ENCODE results near the gene ZNF652.

ZNF652 gene

DNA sequence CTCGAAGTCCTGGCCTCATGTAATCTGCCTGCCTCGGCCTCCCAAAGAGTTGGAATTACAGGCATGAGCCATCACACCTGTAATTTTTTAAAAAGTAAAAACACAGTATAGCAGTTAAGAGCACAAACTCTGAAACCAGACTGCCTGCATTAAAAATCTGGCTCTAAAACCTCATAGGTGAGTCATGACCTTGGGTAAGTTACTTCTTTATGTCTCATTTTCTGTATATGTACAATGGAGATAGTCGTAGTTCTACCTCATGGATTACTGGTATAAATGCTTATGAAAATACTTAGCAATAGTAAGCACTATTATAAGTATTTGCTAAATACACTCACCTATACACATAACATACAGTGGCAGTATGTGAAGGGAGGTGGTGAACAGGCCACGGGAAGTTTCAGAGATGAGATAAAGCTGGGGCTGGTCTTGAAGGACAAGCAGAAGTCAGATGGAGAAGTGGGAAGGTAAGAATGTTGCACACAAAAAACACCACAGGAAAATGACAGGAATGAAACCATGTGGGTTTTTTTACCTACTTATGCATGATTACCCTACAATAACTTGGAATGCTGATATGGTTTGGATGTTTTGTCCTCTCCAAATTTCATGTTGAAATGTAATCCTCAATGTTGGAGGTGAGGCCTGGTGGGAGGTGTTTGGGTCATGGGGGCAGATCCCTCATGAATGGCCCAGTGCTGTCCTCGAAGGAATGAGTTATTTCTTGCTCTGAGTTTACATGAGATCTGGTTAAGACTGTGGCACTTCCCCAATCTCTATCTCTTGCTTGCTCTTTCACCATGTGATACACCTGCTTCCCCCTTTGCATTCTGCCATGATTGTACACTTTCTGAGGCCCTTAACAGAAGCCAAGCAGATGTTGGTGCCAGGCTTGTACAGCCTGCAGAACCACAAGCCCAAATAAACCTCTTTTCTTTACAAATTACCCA lies 33.9 kb downstream of the ZNF652 start:
- Mint-ChIP-seq H3K27ac (peak overlapping the region; percentile 58), H3K9me3 (no peaks in the 10 kb centered on the region), H3K4me3 (no peak overlapping the region), H3K4me1 (ENCODE audit: low read depth) (peaks cover 37% of the 10 kb centered on the region), H3K36me3 (ENCODE audit: low read depth) (peaks cover 2% of the 10 kb centered on the region), H3K27me3 (ENCODE audit: low read depth) (no peaks in the 10 kb centered on the region)

GRCh38 chr17:49325980-49326379 lies 36.1 kb downstream of the ZNF652 start:
- peaks cover 40% of the 10 kb centered on the region for H3K4me1 Mint-ChIP-seq (ENCODE audit: low read depth)
- H3K36me3 Mint-ChIP-seq (ENCODE audit: low read depth) = peaks cover 2% of the 10 kb centered on the region
- no peak overlapping the region for H3K27ac Mint-ChIP-seq

GRCh38 chr17:49318435-49318965 lies 43.5 kb downstream of the ZNF652 start:
- no peak overlapping the region for H3K27ac Mint-ChIP-seq
- H3K36me3 Mint-ChIP-seq (ENCODE audit: low read depth) = peaks cover 14% of the 10 kb centered on the region
- H3K27me3 Mint-ChIP-seq (ENCODE audit: low read depth) = no peaks in the 10 kb centered on the region
- H3K4me1 Mint-ChIP-seq (ENCODE audit: low read depth) = peaks cover 31% of the 10 kb centered on the region
- H3K4me3 Mint-ChIP-seq = no peak overlapping the region
- no peaks in the 10 kb centered on the region for H3K9me3 Mint-ChIP-seq

More at GRCh38 chr17:49325980-49326379, 36.1 kb downstream of the ZNF652 start:
- no peaks in the 10 kb centered on the region for H3K9me3 Mint-ChIP-seq
- H3K4me3 Mint-ChIP-seq = no peak overlapping the region
- H3K27me3 Mint-ChIP-seq (ENCODE audit: low read depth) = no peaks in the 10 kb centered on the region

- H3K4me3 Mint-ChIP-seq = no peak overlapping the region
- H3K36me3 Mint-ChIP-seq (ENCODE audit: low read depth) = peaks cover 12% of the 10 kb centered on the region
Measured at GRCh38 chr17:49316889-49317675, 45.0 kb downstream of the ZNF652 start.

DNA sequence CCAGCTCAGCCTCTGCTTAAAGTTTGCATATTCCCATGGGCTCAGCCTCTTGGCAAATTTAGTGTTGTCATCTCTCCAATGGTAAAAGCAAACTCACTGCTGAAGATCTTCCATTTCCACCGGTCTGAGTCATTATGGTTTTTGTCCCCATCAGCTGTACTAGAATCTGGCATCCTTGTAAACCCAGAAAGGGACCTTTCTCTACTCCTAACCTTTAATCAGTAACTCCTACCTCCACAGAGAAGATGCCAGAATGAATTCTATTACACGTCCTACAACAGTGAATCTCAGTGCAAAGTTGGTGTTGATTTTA lies 45.8 kb downstream of the ZNF652 start:
- Mint-ChIP-seq H3K9me3 (no peaks in the 10 kb centered on the region), H3K4me3 (no peak overlapping the region), H3K4me1 (ENCODE audit: low read depth) (peaks cover 24% of the 10 kb centered on the region), H3K27ac (peak overlapping the region; percentile 10), H3K27me3 (ENCODE audit: low read depth) (no peaks in the 10 kb centered on the region), H3K36me3 (ENCODE audit: low read depth) (peaks cover 12% of the 10 kb centered on the region)

More at GRCh38 chr17:49316889-49317675, 45.0 kb downstream of the ZNF652 start:
- H3K27me3 Mint-ChIP-seq (ENCODE audit: low read depth) = no peaks in the 10 kb centered on the region
- H3K9me3 Mint-ChIP-seq = no peaks in the 10 kb centered on the region
- no peak overlapping the region for H3K27ac Mint-ChIP-seq
- H3K4me1 Mint-ChIP-seq (ENCODE audit: low read depth) = peaks cover 24% of the 10 kb centered on the region

DNA sequence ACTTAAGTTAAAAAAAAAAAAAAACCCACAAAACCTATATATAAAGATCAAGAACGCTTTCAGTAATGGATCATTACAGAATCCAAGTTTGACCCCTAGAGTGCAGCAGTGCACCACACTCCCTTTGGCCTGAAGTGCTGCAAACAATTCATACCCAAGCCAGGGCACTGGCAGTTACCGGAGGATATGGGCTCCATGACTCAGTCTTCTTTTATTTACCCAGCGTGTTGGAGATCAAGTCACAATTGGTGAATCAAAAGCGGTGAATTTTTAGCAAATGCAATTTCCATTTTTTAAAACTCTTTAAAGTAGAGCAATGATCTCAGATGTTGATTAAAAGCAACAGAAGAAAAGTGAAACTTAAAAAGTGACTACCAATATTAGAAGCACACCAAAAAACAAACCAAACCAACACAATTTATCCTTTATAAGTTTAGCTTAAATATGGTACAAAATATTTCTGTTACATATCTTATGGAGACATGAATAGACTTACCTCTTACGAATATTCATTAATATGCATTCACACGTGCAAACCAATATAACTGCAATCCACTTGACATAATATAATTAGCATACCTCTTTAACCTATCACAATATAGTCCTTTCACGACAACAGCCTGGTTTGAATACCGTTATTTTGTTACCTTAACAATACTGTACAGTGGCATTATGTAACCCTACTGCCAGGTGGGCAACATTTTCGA lies 46.3 kb downstream of the ZNF652 start:
- no peaks in the 10 kb centered on the region for H3K27me3 Mint-ChIP-seq (ENCODE audit: low read depth)
- peak overlapping the region; percentile 54 for H3K27ac Mint-ChIP-seq
- H3K36me3 Mint-ChIP-seq (ENCODE audit: low read depth) = peaks cover 14% of the 10 kb centered on the region
- peak overlapping the region; percentile 47 for H3K4me3 Mint-ChIP-seq
- peaks cover 24% of the 10 kb centered on the region for H3K4me1 Mint-ChIP-seq (ENCODE audit: low read depth)
- H3K9me3 Mint-ChIP-seq = no peaks in the 10 kb centered on the region

DNA sequence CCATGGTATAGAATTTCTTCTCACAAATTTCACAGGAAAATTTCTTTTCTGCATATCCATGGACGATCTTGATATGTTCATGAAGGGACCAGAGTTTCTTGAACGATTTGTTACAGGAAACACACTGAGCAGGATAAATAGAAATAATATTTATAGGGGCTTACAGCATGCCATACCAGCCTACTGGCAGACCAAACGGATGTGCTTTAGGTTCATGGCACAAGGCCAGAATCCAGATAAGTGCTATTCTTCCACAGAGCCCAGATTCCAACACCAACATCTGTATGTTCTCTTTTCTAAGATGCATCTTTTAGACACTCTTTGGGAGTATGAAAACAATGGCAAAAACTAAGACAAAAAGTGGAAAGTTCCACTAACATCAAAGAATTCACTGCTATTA lies 49.3 kb downstream of the ZNF652 start:
- Mint-ChIP-seq H3K4me3 (no peak overlapping the region), H3K4me1 (ENCODE audit: low read depth) (peaks cover 20% of the 10 kb centered on the region), H3K27ac (no peak overlapping the region), H3K9me3 (no peaks in the 10 kb centered on the region), H3K36me3 (ENCODE audit: low read depth) (peaks cover 11% of the 10 kb centered on the region), H3K27me3 (ENCODE audit: low read depth) (no peaks in the 10 kb centered on the region)

DNA sequence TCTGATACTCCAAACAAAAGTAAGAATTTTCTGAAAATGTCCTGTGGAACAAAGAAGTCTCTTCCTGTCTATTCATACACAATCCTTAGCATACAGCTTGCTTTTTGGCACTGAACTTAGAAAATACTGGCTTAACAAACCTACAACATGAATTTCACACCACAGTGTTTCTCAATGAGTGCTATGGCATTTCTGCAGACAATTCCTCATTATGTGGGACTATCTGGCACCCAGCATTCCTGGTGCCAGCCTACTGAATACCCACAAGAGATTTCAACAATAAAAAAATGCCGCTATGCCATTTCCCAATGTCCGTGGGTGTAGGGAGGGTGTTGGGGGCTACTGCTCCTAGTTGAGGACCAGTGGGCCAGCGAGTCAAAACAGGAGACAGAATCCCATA lies 62.1 kb downstream of the ZNF652 start:
- Mint-ChIP-seq H3K27ac (no peak overlapping the region), H3K9me3 (no peaks in the 10 kb centered on the region), H3K4me3 (no peak overlapping the region), H3K4me1 (ENCODE audit: low read depth) (no peaks in the 10 kb centered on the region), H3K36me3 (ENCODE audit: low read depth) (peaks cover 16% of the 10 kb centered on the region), H3K27me3 (ENCODE audit: low read depth) (no peaks in the 10 kb centered on the region)

- Mint-ChIP-seq H3K27ac (no peak overlapping the region), H3K27me3 (ENCODE audit: low read depth) (no peaks in the 10 kb centered on the region), H3K4me3 (no peak overlapping the region), H3K9me3 (no peaks in the 10 kb centered on the region), H3K36me3 (ENCODE audit: low read depth) (peaks cover 16% of the 10 kb centered on the region), H3K4me1 (ENCODE audit: low read depth) (peaks cover 1% of the 10 kb centered on the region)
Measured at GRCh38 chr17:49298371-49298976, 63.6 kb downstream of the ZNF652 start.

DNA sequence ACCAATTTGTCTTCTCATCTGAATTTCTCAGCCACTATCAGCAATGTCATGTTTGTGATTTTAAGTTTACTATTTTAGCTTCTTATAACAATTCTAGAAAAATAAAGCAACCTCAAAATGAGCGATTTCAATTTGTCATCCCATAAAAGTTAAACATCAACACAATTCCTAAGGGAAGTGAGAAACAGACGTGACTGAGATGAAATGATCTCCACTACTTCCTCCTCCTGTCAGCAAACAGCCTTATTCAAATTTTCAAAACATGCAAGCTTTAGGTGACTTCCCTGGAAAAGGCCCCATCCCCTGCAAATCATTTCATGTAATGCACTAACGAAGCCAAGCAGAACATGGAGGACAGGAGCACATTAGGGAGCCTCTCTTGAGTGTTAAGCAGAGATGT lies 64.9 kb downstream of the ZNF652 start:
- peaks cover 15% of the 10 kb centered on the region for H3K36me3 Mint-ChIP-seq (ENCODE audit: low read depth)
- no peaks in the 10 kb centered on the region for H3K9me3 Mint-ChIP-seq
- H3K27ac Mint-ChIP-seq = no peak overlapping the region

GRCh38 chr17:49294122-49294521 lies 67.9 kb downstream of the ZNF652 start:
- peaks cover 1% of the 10 kb centered on the region for H3K4me1 Mint-ChIP-seq (ENCODE audit: low read depth)
- no peak overlapping the region for H3K27ac Mint-ChIP-seq
- no peaks in the 10 kb centered on the region for H3K9me3 Mint-ChIP-seq
- H3K27me3 Mint-ChIP-seq (ENCODE audit: low read depth) = no peaks in the 10 kb centered on the region
- H3K36me3 Mint-ChIP-seq (ENCODE audit: low read depth) = peaks cover 18% of the 10 kb centered on the region
- H3K4me3 Mint-ChIP-seq = no peak overlapping the region

More for the DNA sequence above, 64.9 kb downstream of the ZNF652 start:
- Mint-ChIP-seq H3K4me1 (ENCODE audit: low read depth) (peaks cover 1% of the 10 kb centered on the region), H3K4me3 (no peak overlapping the region), H3K27me3 (ENCODE audit: low read depth) (no peaks in the 10 kb centered on the region)

DNA sequence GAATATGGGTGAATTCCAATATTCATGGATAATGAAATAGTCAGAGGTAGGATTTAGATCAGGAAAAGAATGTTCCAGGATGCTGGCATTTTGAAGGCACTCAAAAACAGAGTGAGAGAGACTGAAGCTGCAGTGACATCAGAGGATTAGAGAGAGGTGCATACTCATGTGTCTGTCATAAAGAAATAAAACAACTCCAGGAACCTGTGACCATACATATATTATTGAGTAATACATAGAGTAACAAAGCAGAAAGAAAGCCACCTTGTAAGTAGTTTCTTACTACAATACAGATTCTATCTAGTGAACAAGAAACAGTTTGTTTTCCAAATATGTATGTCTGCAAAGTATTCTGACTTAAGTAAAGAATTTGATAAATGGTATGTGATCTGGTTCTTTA lies 69.1 kb downstream of the ZNF652 start:
- Mint-ChIP-seq H3K9me3 (no peaks in the 10 kb centered on the region), H3K4me3 (no peak overlapping the region), H3K27me3 (ENCODE audit: low read depth) (no peaks in the 10 kb centered on the region), H3K36me3 (ENCODE audit: low read depth) (peaks cover 6% of the 10 kb centered on the region), H3K4me1 (ENCODE audit: low read depth) (peaks cover 1% of the 10 kb centered on the region), H3K27ac (no peak overlapping the region)

DNA sequence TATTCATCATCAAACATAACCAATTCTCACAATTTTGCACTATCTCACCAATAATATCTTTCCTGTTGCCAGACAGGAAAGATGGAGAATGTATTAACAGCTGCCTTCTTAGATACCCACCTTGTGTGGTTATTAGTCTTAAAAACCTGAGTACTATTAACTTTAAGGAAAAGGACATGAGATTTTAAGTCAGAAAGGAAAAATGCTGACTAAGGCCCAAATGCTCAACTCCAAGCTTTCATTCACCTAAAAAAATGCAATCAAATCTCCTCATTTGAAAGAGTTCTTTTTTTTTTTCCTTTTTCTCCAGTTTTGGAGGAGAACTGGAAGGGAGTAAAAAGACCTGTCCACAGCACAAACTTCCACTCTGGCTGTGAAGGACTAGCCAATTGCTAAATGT lies 70.1 kb downstream of the ZNF652 start:
- Mint-ChIP-seq H3K27ac (no peak overlapping the region), H3K36me3 (ENCODE audit: low read depth) (peaks cover 6% of the 10 kb centered on the region), H3K4me1 (ENCODE audit: low read depth) (peaks cover 1% of the 10 kb centered on the region), H3K4me3 (no peak overlapping the region), H3K27me3 (ENCODE audit: low read depth) (no peaks in the 10 kb centered on the region), H3K9me3 (no peaks in the 10 kb centered on the region)
